HCT116 (cell line): ENCODE measurements around the gene CYP24A1. TPM values are rescaled to one million over a fixed set of nuclear protein-coding genes. Genes with fewer than 3 reads are reported as not detected.

Experiments used
- ATAC-seq: fragments of 200-7000 bp; cut with Tn5 transposase; 2 replicates; pipeline ENCODE4 v1.9.1; 2020; ENCODE audit warnings: mild to moderate bottlenecking, moderate library complexity
- BruUV-seq: library from RNA; stranded (reverse); fragments of 400-500 nt; replicated peaks from 2 replicates; lab custom pipeline; 2021; lab: Mats Ljungman, UMichigan
- CTCF ChIA-PET: fragments of 300-600 bp; sonication (Branson Sonifier 250); formaldehyde crosslinking; loops from one replicate; lab custom pipeline; 2021; ENCODE audit warnings: antibody characterized with exemption; lab: Charles Lee
- POLR2A ChIA-PET: fragments of 300-600, 350-600 bp; sonication (Branson Sonifier 250); formaldehyde crosslinking; loops from one replicate; lab custom pipeline; 2021; ENCODE audit warnings: antibody characterized with exemption; lab: Charles Lee
- RAD21 ChIA-PET, 2 experiments: fragments of 300-600 bp; sonication (Branson Sonifier 250); formaldehyde crosslinking; loops; one replicate each; lab custom pipeline; 2023; ENCODE audit warnings: low total read pairs in 2 of 2; ENCODE audit not compliant: uncharacterized antibody in 2 of 2, unreplicated experiment in 2 of 2, low non-redundant PET in 1 of 2; lab: Charles Lee
- DNase-seq: peaks from one replicate; pipeline ENCODE4 v3.0.0-alpha.2; 2010; ENCODE audit warnings: low read depth, low spot score
- H2AFZ ChIP-seq: fragments of 200-600 bp; shearing (Covaris generic), sonication (generic); 2 replicates; pipeline ENCODE4 v1.6.1; 2017; ENCODE audit warnings: low read depth, mixed run types, mixed read lengths, antibody characterized with exemption, low read length; ENCODE audit not compliant: poor library complexity, severe bottlenecking
- H3K27ac ChIP-seq: 2 replicates; pipeline ENCODE4 v1.5.1; 2012; ENCODE audit warnings: low read depth, low read length
- H3K27me3 ChIP-seq: fragments of 200-600 bp; sonication (generic); 2 replicates; pipeline ENCODE4 v1.6.1; 2016; ENCODE audit warnings: mixed run types, low read length, mixed read lengths; ENCODE audit not compliant: insufficient read depth
- H3K36me3 ChIP-seq, 2 experiments: fragments of 200-500 bp in 1 of 2; fragments of 200-600 bp in 1 of 2; sonication (Bioruptor generic) in 1 of 2; sonication (generic) in 1 of 2; 2 replicates each; pipeline versions ENCODE4 v1.5.1 to v1.6.1; 2014 to 2016; ENCODE audit warnings: low read length in 2 of 2, inconsistent platforms in 1 of 2, mixed read lengths in 1 of 2, mixed run types in 1 of 2; ENCODE audit not compliant: insufficient read depth in 2 of 2, control insufficient read depth in 1 of 2
- H3K4me1 ChIP-seq, 2 experiments: fragments of 200-600 bp in 1 of 2; sonication (generic) in 1 of 2; 2 replicates each; pipeline versions ENCODE4 v1.5.1 to v1.6.1; 2012 to 2017; ENCODE audit warnings: low read length in 2 of 2, inconsistent platforms in 1 of 2, mild to moderate bottlenecking in 1 of 2, mixed read lengths in 1 of 2, mixed run types in 1 of 2, moderate library complexity in 1 of 2; ENCODE audit not compliant: insufficient read depth in 2 of 2, control insufficient read depth in 1 of 2
- H3K4me2 ChIP-seq: fragments of 200-600 bp; sonication (generic); 2 replicates; pipeline ENCODE4 v1.6.1; 2017; ENCODE audit warnings: mixed run types, low read length, mixed read lengths
- H3K4me3 ChIP-seq, 2 experiments: fragments of 200-600 bp in 1 of 2; sonication (generic) in 1 of 2; replicated peaks in 1 of 2; 2 replicates each; pipeline ENCODE4 v1.5.1; 2011 to 2016; ENCODE audit warnings: low read length in 2 of 2, control low read depth in 1 of 2, low read depth in 1 of 2, mild to moderate bottlenecking in 1 of 2, mixed read lengths in 1 of 2, mixed run types in 1 of 2
- H3K79me2 ChIP-seq: fragments of 200-600 bp; sonication (generic); 2 replicates; pipeline ENCODE4 v1.6.1; 2017; ENCODE audit warnings: mild to moderate bottlenecking, mixed run types, low read length, moderate library complexity, mixed read lengths; ENCODE audit not compliant: insufficient read depth
- H3K9ac ChIP-seq: fragments of 200-600 bp; sonication (generic); 2 replicates; pipeline ENCODE4 v1.6.1; 2016; ENCODE audit warnings: low read length, mixed read lengths
- H3K9me2 ChIP-seq: fragments of 200-600 bp; sonication (generic), shearing (Covaris generic); 2 replicates; pipeline ENCODE4 v1.6.1; 2017; ENCODE audit warnings: mixed run types, mild to moderate bottlenecking, moderate library complexity; ENCODE audit not compliant: insufficient read depth
- H3K9me3 ChIP-seq, 2 experiments: fragments of 200-500 bp in 1 of 2; fragments of 200-600 bp in 1 of 2; sonication (Bioruptor generic) in 1 of 2; sonication (generic) in 1 of 2; 2 replicates each; pipeline ENCODE4 v1.6.1; 2014 to 2017; ENCODE audit warnings: low read length in 2 of 2, mixed read lengths in 2 of 2, inconsistent platforms in 1 of 2, low read depth in 1 of 2, mild to moderate bottlenecking in 1 of 2, mixed run types in 1 of 2, moderate library complexity in 1 of 2; ENCODE audit not compliant: control insufficient read depth in 1 of 2, insufficient read depth in 1 of 2
- H4K20me1 ChIP-seq: fragments of 200-600 bp; sonication (generic), shearing (Covaris generic); 2 replicates; pipeline ENCODE4 v1.6.1; 2017; ENCODE audit warnings: mixed run types, mild to moderate bottlenecking, moderate library complexity; ENCODE audit not compliant: insufficient read depth
- ATF3 ChIP-seq: IDR thresholded peaks from 2 replicates; pipeline ENCODE4 v1.6.1; 2012
- CBX3 ChIP-seq: IDR thresholded peaks from 2 replicates; pipeline ENCODE4 v1.6.1; 2012; ENCODE audit warnings: low read depth
- CEBPB ChIP-seq: IDR thresholded peaks from 2 replicates; pipeline ENCODE4 v1.6.1; 2012; ENCODE audit warnings: low read depth
- CTCF ChIP-seq, 3 experiments: fragments of 200-600 bp in 1 of 3; sonication (generic) in 1 of 3; IDR thresholded peaks in 2 of 3; conservative IDR thresholded peaks in 1 of 3; 2 replicates each; pipeline ENCODE4 v1.5.1; 2012 to 2017; ENCODE audit warnings: low read depth in 2 of 3, low read length in 2 of 3, antibody characterized with exemption in 1 of 3, borderline replicate concordance in 1 of 3, control low read depth in 1 of 3, mild to moderate bottlenecking in 1 of 3, mixed read lengths in 1 of 3, mixed run types in 1 of 3, moderate library complexity in 1 of 3; ENCODE audit not compliant: insufficient read depth in 1 of 3
- ELF1 ChIP-seq: IDR thresholded peaks from 2 replicates; pipeline ENCODE4 v1.6.1; 2012; ENCODE audit warnings: low read depth, borderline replicate concordance
- EZH2 ChIP-seq: fragments of 200-600 bp; sonication (generic); IDR thresholded peaks from 2 replicates; pipeline ENCODE4 v1.6.1; 2017; ENCODE audit warnings: antibody characterized with exemption, mixed run types
- JUND ChIP-seq: IDR thresholded peaks from 2 replicates; pipeline ENCODE4 v1.6.1; 2012
- MAX ChIP-seq: IDR thresholded peaks from 2 replicates; pipeline ENCODE4 v1.6.1; 2012
- POLR2A ChIP-seq: IDR thresholded peaks from 2 replicates; pipeline ENCODE4 v1.7.0; 2011; ENCODE audit warnings: borderline replicate concordance; ENCODE audit not compliant: insufficient read depth, insufficient read length; ENCODE audit errors: extremely low read depth
- POLR2AphosphoS5 ChIP-seq: IDR thresholded peaks from 2 replicates; pipeline ENCODE4 v1.6.1; 2011; ENCODE audit warnings: mild to moderate bottlenecking, low read depth, low read length, moderate library complexity
- RAD21 ChIP-seq: IDR thresholded peaks from 2 replicates; pipeline ENCODE4 v1.6.1; 2012; ENCODE audit warnings: low read depth, mild to moderate bottlenecking
- SP1 ChIP-seq: IDR thresholded peaks from 2 replicates; pipeline ENCODE4 v1.6.1; 2012; ENCODE audit warnings: low read depth
- SRF ChIP-seq: IDR thresholded peaks from 2 replicates; pipeline ENCODE4 v1.6.1; 2012; ENCODE audit warnings: low read depth
- TCF7L2 ChIP-seq: IDR thresholded peaks from 2 replicates; pipeline ENCODE4 v1.7.0; 2011; ENCODE audit warnings: borderline replicate concordance, inconsistent platforms; ENCODE audit not compliant: insufficient read depth, insufficient read length; ENCODE audit errors: extremely low read depth
- YY1 ChIP-seq: IDR thresholded peaks from 2 replicates; pipeline ENCODE4 v1.6.1; 2011; ENCODE audit warnings: low read length, low read depth, moderate library complexity, mild to moderate bottlenecking; ENCODE audit not compliant: insufficient replicate concordance; ENCODE audit errors: extremely low read depth
- ZBTB33 ChIP-seq: IDR thresholded peaks from 2 replicates; pipeline ENCODE4 v1.6.1; 2011; ENCODE audit warnings: mild to moderate bottlenecking, low read length, moderate library complexity; ENCODE audit not compliant: insufficient replicate concordance; ENCODE audit errors: extremely low read depth
- ZFX ChIP-seq: fragments of 450-650 bp; IDR thresholded peaks from 2 replicates; pipeline ENCODE4 v1.6.1; 2017
- ZNF274 ChIP-seq: fragments of 200-500 bp; sonication (Bioruptor generic); IDR thresholded peaks from 2 replicates; pipeline ENCODE4 v1.6.1; 2014; ENCODE audit warnings: mild to moderate bottlenecking, low read depth, low read length, inconsistent platforms
- intact Hi-C: fragments of 100-400 bp; cut with micrococcal nuclease; formaldehyde crosslinking; loops from 2 replicates; pipeline ENCODE4 v1.10.0; 2022
- total RNA-seq: library from RNA; stranded (reverse); gene quantifications from one replicate; pipeline ENCODE4 v1.2.1, GENCODE V29; 2021; ENCODE audit not compliant: unreplicated experiment

CYP24A1 gene
- total RNA-seq, 1 experiment from 2014 or later: 267 TPM

GRCh38 chr20:54207743-54208547 is 34.2 kb upstream of the CYP24A1 start, which contains the start of gene PFDN4:
Gene PFDN4, plus strand, starts transcription at chr20:54208087. Its CDS starts 14 bp downstream, at chr20:54208101.
- H4K20me1 ChIP-seq: no peaks in the 10 kb centered on the region
- H3K27me3 ChIP-seq: no peaks in the 10 kb centered on the region
- H3K4me1 ChIP-seq: peaks cover 7 to 18% of the 10 kb centered on the region in 2 experiments; a peak in 3 of 4 replicates
- CTCF ChIA-PET: interaction anchor here (0.7 to 2.8 kb wide), 13 partner anchors 8 to 451 kb away, joined by 3 to 9 read pairs (median 4); no protein-coding TSS in a partner anchor
- H3K36me3 ChIP-seq: peaks cover 0 to 4% of the 10 kb centered on the region in 2 experiments; a peak in 2 of 4 replicates
- H3K27ac ChIP-seq: peak within 1 kb of the TSS; percentile 91
- H3K79me2 ChIP-seq: peaks cover 49% of the 10 kb centered on the region
- H3K4me3 ChIP-seq: peak within 1 kb of the TSS; percentile 86 to 90
- intact Hi-C loops: no loop called here
- BruUV-seq: no TSS peak
- ATAC-seq (peak; percentile 92), DNase-seq (peak; percentile 77)
- H2AFZ ChIP-seq: peak within 1 kb of the TSS; percentile 94
- peak within 1 kb of the TSS; percentile 91 for H3K4me2 ChIP-seq
- RAD21 ChIA-PET: no interaction called here
- H3K9ac ChIP-seq: peak within 1 kb of the TSS; percentile 87
- no peaks in the 10 kb centered on the region for H3K9me3 ChIP-seq
- H3K9me2 ChIP-seq: no peaks in the 10 kb centered on the region
- POLR2A ChIA-PET: no interaction called here
- TF ChIP-seq JUND (peak; percentile 83), ELF1 (no peak), SP1 (peak; percentile 38), POLR2A (peak; percentile 22), SRF (no peak), ATF3 (no peak), ZNF274 (no peak), CBX3 (0 out of 2 replicates have a peak, but pooled peaks have one; percentile 39), YY1 (peak; percentile 93), POLR2AphosphoS5 (peak; percentile 57), TCF7L2 (peak; percentile 98), RAD21 (peak; percentile 29; the same call in 1 of the 2 replicates), MAX (peak; percentile 95), CEBPB (no peak), EZH2 (no peak), CTCF (IDR thresholded peaks at IDR 0.05 in 2 of 3, conservative IDR thresholded peaks at IDR 0.05 in 1 of 3; ENCODE audit: borderline replicate concordance in 1 of 3, insufficient read depth in 1 of 3, low read depth in 2 of 3, low read length in 2 of 3) (peak; percentile 52 to 87 (median 80); a peak in 5 of 6 replicates), ZFX (peak; percentile 98), ZBTB33 (no peak)
